H9 (cell line): ENCODE measurements around the gene LCE4A. TPM values are rescaled to one million over a fixed set of nuclear protein-coding genes. Genes with fewer than 3 reads are reported as not detected.

Source experiments
- DNase-seq: peaks from one replicate; pipeline ENCODE4 v3.0.0-alpha.2; 2017
- H2AFZ ChIP-seq: one replicate; pipeline ENCODE4 v1.6.1; 2013; ENCODE audit warnings: mild to moderate bottlenecking, low read length, control low read depth, moderate library complexity
- H2AK5ac ChIP-seq: 2 replicates; pipeline ENCODE4 v1.6.1; 2013; ENCODE audit warnings: low read length, control low read depth, mixed read lengths; ENCODE audit not compliant: insufficient read length
- H2BK120ac ChIP-seq: one replicate; pipeline ENCODE4 v1.6.1; 2013; ENCODE audit warnings: low read depth, mild to moderate bottlenecking, low read length, control low read depth, inconsistent platforms; ENCODE audit not compliant: poor library complexity, severe bottlenecking
- H2BK12ac ChIP-seq: 2 replicates; pipeline ENCODE4 v1.6.1; 2013; ENCODE audit warnings: low read length, control low read depth, mixed read lengths, low read depth; ENCODE audit not compliant: insufficient read length
- H2BK15ac ChIP-seq: 2 replicates; pipeline ENCODE4 v1.6.1; 2013; ENCODE audit warnings: low read depth, low read length, control low read depth
- H2BK20ac ChIP-seq: one replicate; pipeline ENCODE4 v1.6.1; 2013; ENCODE audit warnings: low read depth, mild to moderate bottlenecking, low read length, control low read depth, inconsistent platforms; ENCODE audit not compliant: poor library complexity, severe bottlenecking
- H2BK5ac ChIP-seq: 2 replicates; pipeline ENCODE4 v1.6.1; 2013; ENCODE audit warnings: low read length, control low read depth, mixed read lengths; ENCODE audit not compliant: insufficient read length
- H3K14ac ChIP-seq: 2 replicates; pipeline ENCODE4 v1.6.1; 2013; ENCODE audit warnings: low read length, control low read depth; ENCODE audit not compliant: insufficient read depth
- H3K18ac ChIP-seq: 2 replicates; pipeline ENCODE4 v1.6.1; 2013; ENCODE audit warnings: low read depth, mild to moderate bottlenecking, mixed read lengths, low read length, control low read depth; ENCODE audit not compliant: insufficient read length
- H3K23ac ChIP-seq: 2 replicates; pipeline ENCODE4 v1.6.1; 2013; ENCODE audit warnings: low read length, control low read depth, mixed read lengths, low read depth; ENCODE audit not compliant: insufficient read length
- H3K23me2 ChIP-seq: 2 replicates; pipeline ENCODE4 v1.6.1; 2013; ENCODE audit warnings: low read depth, mild to moderate bottlenecking, mixed read lengths, low read length, control low read depth; ENCODE audit not compliant: insufficient read length, poor library complexity, severe bottlenecking
- H3K27ac ChIP-seq: 2 replicates; pipeline ENCODE4 v1.5.1; 2013; ENCODE audit warnings: low read length, control low read depth, mixed read lengths, low read depth; ENCODE audit not compliant: insufficient read length
- H3K27me3 ChIP-seq: 2 replicates; pipeline ENCODE4 v1.6.1; 2013; ENCODE audit warnings: low read length, control low read depth, inconsistent platforms; ENCODE audit not compliant: insufficient read depth
- H3K4ac ChIP-seq: 2 replicates; pipeline ENCODE4 v1.6.1; 2013; ENCODE audit warnings: low read depth, mild to moderate bottlenecking, control low read depth, inconsistent platforms, low read length, moderate library complexity
- H3K4me1 ChIP-seq: 2 replicates; pipeline ENCODE4 v1.6.1; 2013; ENCODE audit warnings: low read length, control low read depth, inconsistent platforms; ENCODE audit not compliant: insufficient read depth
- H3K4me2 ChIP-seq: 2 replicates; pipeline ENCODE4 v1.6.1; 2013; ENCODE audit warnings: low read length, control low read depth, mixed read lengths; ENCODE audit not compliant: insufficient read length, insufficient read depth
- H3K56ac ChIP-seq: 2 replicates; pipeline ENCODE4 v1.6.1; 2013; ENCODE audit warnings: low read depth, mild to moderate bottlenecking, mixed read lengths, low read length, control low read depth; ENCODE audit not compliant: insufficient read length
- H3K79me1 ChIP-seq: 2 replicates; pipeline ENCODE4 v1.6.1; 2013; ENCODE audit warnings: low read depth, mild to moderate bottlenecking, moderate library complexity, low read length, control low read depth, inconsistent platforms; ENCODE audit not compliant: insufficient read depth, poor library complexity, severe bottlenecking
- H3K79me2 ChIP-seq: 2 replicates; pipeline ENCODE4 v1.6.1; 2013; ENCODE audit warnings: low read length, control low read depth, inconsistent platforms; ENCODE audit not compliant: insufficient read depth
- H3K9ac ChIP-seq: 2 replicates; pipeline ENCODE4 v1.6.1; 2013; ENCODE audit warnings: low read length, control low read depth, mixed read lengths; ENCODE audit not compliant: insufficient read length; ENCODE audit errors: extremely low read depth
- H3K9me3 ChIP-seq: one replicate; pipeline ENCODE4 v1.6.1; 2013; ENCODE audit warnings: low read depth, low read length, inconsistent platforms; ENCODE audit not compliant: control insufficient read depth
- H3T11ph ChIP-seq: one replicate; pipeline ENCODE4 v1.6.1; 2013; ENCODE audit warnings: mild to moderate bottlenecking, low read length, control low read depth, inconsistent platforms
- H4K20me1 ChIP-seq: one replicate; pipeline ENCODE4 v1.6.1; 2013; ENCODE audit not compliant: control insufficient read depth, insufficient read length, insufficient read depth
- H4K5ac ChIP-seq: 2 replicates; pipeline ENCODE4 v1.6.1; 2013; ENCODE audit warnings: low read depth, mild to moderate bottlenecking, mixed read lengths, low read length, control low read depth; ENCODE audit not compliant: insufficient read length
- H4K8ac ChIP-seq: replicated peaks from 2 replicates; pipeline ENCODE4 v1.6.1; 2013; ENCODE audit warnings: low read length, control low read depth, mixed read lengths, low read depth; ENCODE audit not compliant: insufficient read length
- H4K91ac ChIP-seq: 2 replicates; pipeline ENCODE4 v1.6.1; 2013; ENCODE audit warnings: low read depth, mild to moderate bottlenecking, moderate library complexity, mixed read lengths, low read length, control low read depth; ENCODE audit not compliant: insufficient read length
- H3K27ac Mint-ChIP-seq, 3 experiments: 2 replicates in 2 of 3; 3 replicates in 1 of 3; pipeline ENCODE4 v1.8.0; 2020 to 2021; ENCODE audit warnings: mixed read lengths in 3 of 3, mild to moderate bottlenecking in 1 of 3, moderate library complexity in 1 of 3
- H3K27me3 Mint-ChIP-seq: 2 replicates; pipeline ENCODE4 v1.8.0; 2021; ENCODE audit warnings: low read depth, mild to moderate bottlenecking, moderate library complexity, mixed read lengths
- H3K36me3 Mint-ChIP-seq, 3 experiments: 2 replicates in 2 of 3; 3 replicates in 1 of 3; pipeline ENCODE4 v1.8.0; 2020 to 2021; ENCODE audit warnings: low read depth in 3 of 3, mixed read lengths in 3 of 3; ENCODE audit not compliant: insufficient read depth in 1 of 3
- H3K4me1 Mint-ChIP-seq, 2 experiments: 2 replicates each; pipeline ENCODE4 v1.8.0; 2020; ENCODE audit warnings: mixed read lengths in 2 of 2
- H3K4me3 Mint-ChIP-seq, 2 experiments: 2 replicates in 1 of 2; 3 replicates in 1 of 2; pipeline ENCODE4 v1.8.0; 2020 to 2021; ENCODE audit warnings: mild to moderate bottlenecking in 2 of 2, mixed read lengths in 2 of 2, moderate library complexity in 1 of 2
- H3K9me3 Mint-ChIP-seq, 2 experiments: 2 replicates in 1 of 2; 3 replicates in 1 of 2; pipeline ENCODE4 v1.8.0; 2020; ENCODE audit warnings: mild to moderate bottlenecking in 2 of 2, mixed read lengths in 2 of 2, moderate library complexity in 1 of 2
- CTCF ChIP-seq: fragments of 200-600 bp; sonication (generic); conservative IDR thresholded peaks from 3 replicates; pipeline ENCODE4 v1.8.0; 2021; ENCODE audit warnings: antibody characterized with exemption, mild to moderate bottlenecking
- WGBS: extraction: QIAGEN DNeasy Blood & Tissue Kit; methylation state at CpG from one replicate; pipeline ENCODE4 v1.1.7; 2013; ENCODE audit warnings: missing lambda C conversion rate, low lambda C conversion rate, mixed read lengths; ENCODE audit not compliant: insufficient read length; ENCODE audit errors: extremely low coverage; 5-methylcytosine and 5-hydroxymethylcytosine counted together
- total RNA-seq: library from RNA; stranded (reverse); gene quantifications from 2 replicates; pipeline ENCODE4 v1.2.1, GENCODE V29; 2021

Gene LCE4A
- total RNA-seq, 1 experiment from 2014 or later: not detected

GRCh38 chr1:152753586-152753985, 45.6 kb downstream of the LCE4A start:
- Histone ChIP-seq H2BK20ac (no peak overlapping the region), H2BK120ac (no peak overlapping the region), H3K23me2 (no peaks in the 10 kb centered on the region), H3K14ac (no peak overlapping the region), H2BK12ac (no peak overlapping the region), H3K56ac (no peak overlapping the region), H3K79me1 (no peaks in the 10 kb centered on the region), H3K9me3 (peaks cover 84% of the 10 kb centered on the region), H3K27ac (no peak overlapping the region), H3K79me2 (no peaks in the 10 kb centered on the region), H2BK5ac (no peak overlapping the region), H3K4me1 (no peaks in the 10 kb centered on the region), H3K9ac (no peak overlapping the region), H3K27me3 (no peaks in the 10 kb centered on the region), H3K4me2 (no peak overlapping the region), H4K5ac (no peak overlapping the region), H2AK5ac (no peak overlapping the region), H2AFZ (no peak overlapping the region), H3K4ac (no peak overlapping the region), H4K8ac (no peak overlapping the region), H3K18ac (no peak overlapping the region), H4K20me1 (no peaks in the 10 kb centered on the region), H4K91ac (no peak overlapping the region), H3K23ac (no peak overlapping the region), H3T11ph (no peak overlapping the region), H2BK15ac (no peak overlapping the region)
- TF ChIP-seq CTCF: no peak
- no peak overlapping the region for H3K4me3 Mint-ChIP-seq
- H3K27ac Mint-ChIP-seq: no peak overlapping the region
- no peak for DNase-seq
- peaks cover 0 to 34% (median 13%) of the 10 kb centered on the region in 3 experiments; a peak in 5 of 7 replicates for H3K36me3 Mint-ChIP-seq
- no peaks in the 10 kb centered on the region; the same call in 1 of the 2 replicates for H3K27me3 Mint-ChIP-seq
- peaks cover 86 to 90% of the 10 kb centered on the region in 2 experiments for H3K9me3 Mint-ChIP-seq
- no peaks in the 10 kb centered on the region for H3K4me1 Mint-ChIP-seq
- WGBS: no CpG with 5 or more reads among the region's 1 CpG
